ENCODE results near the gene FAM20B. TPM values are rescaled to one million over a fixed set of nuclear protein-coding genes. Genes with fewer than 3 reads are reported as not detected.

The FAM20B gene
- total and polyA plus RNA-seq, 2 of the 8 experiments (the other 6 are each of a cell fraction or from before 2014, with no cell fraction given), result 8.3 to 36.6 TPM

DNA sequence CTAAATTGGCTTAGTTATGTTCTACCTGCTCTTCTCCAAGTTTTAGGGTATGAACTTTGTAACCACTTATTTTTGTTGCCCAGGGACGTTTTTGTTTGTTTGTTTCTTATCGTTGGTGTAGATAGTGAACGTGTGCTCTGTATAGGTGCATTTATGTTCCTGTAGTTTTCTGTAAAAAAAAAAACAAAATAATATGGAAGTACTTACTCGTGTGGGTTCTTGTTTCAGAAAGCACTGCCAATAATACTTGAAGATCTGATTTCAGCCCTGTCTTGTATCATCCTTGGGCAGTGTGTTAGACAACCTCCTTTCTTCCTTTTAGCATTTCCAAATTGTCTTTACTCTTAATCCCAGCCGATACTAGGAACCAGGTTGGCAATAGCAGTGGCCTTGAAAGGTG, 4.4 kb downstream of the FAM20B start:
- Histone ChIP-seq H3K4me3 (ENCODE audit: extremely low read depth in 1 of 4, insufficient read depth in 2 of 4, low read depth in 3 of 4, low read length in 4 of 4) (no peak overlapping the region), H3K4me1 (replicated peaks in 1 of 4; ENCODE audit: control insufficient read depth in 3 of 4, insufficient read depth in 4 of 4, low read length in 3 of 4) (peaks cover 0 to 19% (median 11%) of the 10 kb centered on the region in 4 experiments; a peak in 4 of 7 replicates), H3K79me1 (ENCODE audit: low read depth, low read length) (peaks cover 4% of the 10 kb centered on the region), H2AK5ac (ENCODE audit: low read depth, low read length) (no peak overlapping the region), H2AFZ (ENCODE audit: low read length) (no peak overlapping the region), H3K79me2 (ENCODE audit: control insufficient read depth in 1 of 2, insufficient read depth in 2 of 2, low read length in 2 of 2) (peaks cover 0 to 80% of the 10 kb centered on the region in 2 experiments; a peak in 2 of 4 replicates), H2BK20ac (ENCODE audit: low read length) (no peak overlapping the region), H3K9me3 (ENCODE audit: insufficient read depth in 2 of 2, low read depth in 1 of 2, low read length in 1 of 2) (no peaks in the 10 kb centered on the region), H3K27me3 (replicated peaks in 1 of 4; ENCODE audit: control insufficient read depth in 3 of 4, extremely low read depth in 1 of 4, insufficient read depth in 3 of 4, low read length in 3 of 4) (no peaks in the 10 kb centered on the region), H3K14ac (ENCODE audit: insufficient read length) (no peak overlapping the region), H3K23ac (ENCODE audit: insufficient read length) (no peak overlapping the region), H2BK120ac (replicated peaks; ENCODE audit: low read depth, low read length) (no peak overlapping the region), H4K20me1 (replicated peaks in 1 of 2; ENCODE audit: control insufficient read depth in 1 of 2, insufficient read depth in 2 of 2, low read length in 2 of 2) (peaks cover 0 to 7% of the 10 kb centered on the region in 2 experiments), H3K9ac (replicated peaks in 1 of 4; ENCODE audit: extremely low read depth in 1 of 4, low read depth in 3 of 4, low read length in 3 of 4) (no peak overlapping the region), H3K27ac (ENCODE audit: low read depth, low read length) (no peak overlapping the region), H4K8ac (ENCODE audit: extremely low read depth, insufficient read depth, low read length) (no peak overlapping the region), H3K4ac (replicated peaks; ENCODE audit: insufficient read length, low read depth, low read length) (no peak overlapping the region), H3K23me2 (ENCODE audit: low read depth, low read length) (peaks cover 4% of the 10 kb centered on the region; the same call in 1 of the 2 replicates), H4K91ac (replicated peaks; ENCODE audit: insufficient read length, low read length) (no peak overlapping the region), H2BK12ac (ENCODE audit: low read depth, low read length) (no peak overlapping the region), H2BK5ac (ENCODE audit: low read depth, low read length) (no peak overlapping the region), H4K5ac (ENCODE audit: insufficient read length, low read depth, low read length) (no peak overlapping the region), H3K36me3 (ENCODE audit: control insufficient read depth in 2 of 4, insufficient read depth in 4 of 4, low read length in 3 of 4) (no peaks in the 10 kb centered on the region), H3K4me2 (ENCODE audit: insufficient read depth in 1 of 2, low read depth in 2 of 2, low read length in 2 of 2) (no peak overlapping the region), H3K56ac (replicated peaks; ENCODE audit: insufficient read length, low read depth, low read length) (no peak overlapping the region), H2BK15ac (ENCODE audit: low read length) (no peak overlapping the region), H3K18ac (ENCODE audit: extremely low read depth, low read length) (no peak overlapping the region)
- ChIA-PET CTCF (ENCODE audit: partially characterized antibody) (interaction anchor here (1.5 kb wide), 1 partner anchor 48 kb away, joined by 4 read pairs; no protein-coding TSS in a partner anchor), POLR2A (ENCODE audit: partially characterized antibody) (interaction anchor here (3.0 kb wide), 1 partner anchor 12 kb away, joined by 7 read pairs; no protein-coding TSS in a partner anchor)
- FAIRE-seq (no peak), DNase-seq (ENCODE audit: low read depth in 1 of 2, low spot score in 2 of 2) (no peak)
- 78% methylated on average over 5 of the region's 5 CpGs; no CpG with 5 or more reads in 1 of the 2 experiments for WGBS, 2 experiments (ENCODE audit: extremely low coverage in 1 of 2, insufficient coverage in 1 of 2, insufficient read length in 1 of 2, insufficient replicate concordance in 2 of 2, low coverage in 1 of 2, low lambda C conversion rate in 2 of 2, missing lambda C conversion rate in 1 of 2)
- no peak for TF ChIP-seq CBX5 (IDR thresholded peaks at IDR 0.05; ENCODE audit: low read depth, low read length)
